IMR-90 (cell line): Measurements from ENCODE around the gene COX10.

Source experiments
- BHLHE40 ChIP-seq: fragments of 150-350 bp; IDR thresholded peaks from 2 replicates; pipeline ENCODE4 v1.6.1; 2016; ENCODE audit warnings: mild to moderate bottlenecking, low read depth, low read length
- CEBPB ChIP-seq: IDR thresholded peaks from 2 replicates; pipeline ENCODE4 v1.6.1; 2012; ENCODE audit warnings: low read depth, low read length, improper control_type of control experiment
- CHD1 ChIP-seq: IDR thresholded peaks from 2 replicates; pipeline ENCODE4 v1.6.1; 2012; ENCODE audit warnings: low read depth, low read length, improper control_type of control experiment
- CTCF ChIP-seq: conservative IDR thresholded peaks from 2 replicates; pipeline ENCODE4 v1.5.1; 2012; ENCODE audit warnings: mild to moderate bottlenecking, low read depth, low read length, improper control_type of control experiment
- FOS ChIP-seq: fragments of 150-350 bp; IDR thresholded peaks from 2 replicates; pipeline ENCODE4 v1.6.1; 2016; ENCODE audit warnings: low read depth, low read length
- POLR2A ChIP-seq: IDR thresholded peaks from 2 replicates; pipeline ENCODE4 v1.6.1; 2012; ENCODE audit warnings: mild to moderate bottlenecking, low read depth, low read length
- RAD21 ChIP-seq: IDR thresholded peaks from 2 replicates; pipeline ENCODE4 v1.6.1; 2012; ENCODE audit warnings: low read length, improper control_type of control experiment
- RFX5 ChIP-seq: IDR thresholded peaks from 2 replicates; pipeline ENCODE4 v1.8.0; 2012; ENCODE audit warnings: low read depth, mild to moderate bottlenecking, low read length, moderate library complexity
- SMC3 ChIP-seq: fragments of 150-350 bp; IDR thresholded peaks from 2 replicates; pipeline ENCODE4 v1.6.1; 2016; ENCODE audit warnings: low read depth, mild to moderate bottlenecking, antibody characterized with exemption, low read length, moderate library complexity
- USF2 ChIP-seq: fragments of 150-350 bp; IDR thresholded peaks from 2 replicates; pipeline ENCODE4 v1.6.1; 2017; ENCODE audit warnings: mild to moderate bottlenecking, antibody characterized with exemption, low read length, low read depth

- TF ChIP-seq CTCF (no peak), BHLHE40 (no peak), FOS (no peak), POLR2A (no peak), CHD1 (no peak), RAD21 (no peak), CEBPB (no peak), SMC3 (no peak), RFX5 (no peak), USF2 (no peak)
Observed at GRCh38 chr17:14125518-14126137, 56.3 kb downstream of the COX10 start.
